Measurements from ENCODE around the gene MAP3K13.

DNA sequence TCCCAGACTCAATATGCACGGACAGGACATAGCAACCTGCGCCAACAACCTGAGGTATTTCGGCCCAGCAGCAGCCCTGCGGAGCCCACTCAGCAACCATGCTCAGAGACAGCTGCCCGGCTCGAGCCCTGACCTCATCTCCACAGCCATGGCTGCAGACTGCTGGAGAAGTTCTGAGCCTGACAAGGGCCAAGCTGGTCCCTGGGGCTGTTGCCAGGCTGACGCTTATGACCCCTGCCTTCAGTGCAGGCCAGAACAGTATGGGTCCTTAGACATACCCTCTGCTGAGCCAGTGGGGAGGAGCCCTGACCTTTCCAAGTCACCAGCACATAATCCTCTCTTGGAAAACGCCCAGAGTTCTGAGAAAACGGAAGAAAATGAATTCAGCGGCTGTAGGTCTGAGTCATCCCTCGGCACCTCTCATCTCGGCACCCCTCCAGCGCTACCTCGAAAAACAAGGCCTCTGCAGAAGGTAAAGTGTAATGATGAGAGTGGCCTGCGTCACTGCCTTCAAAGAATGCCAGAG lies 110.4 kb downstream of the MAP3K13 start:
- TF ChIP-seq POLR2AphosphoS5 (IDR thresholded peaks at IDR 0.05; ENCODE audit: borderline replicate concordance, low read depth, low read length) (no peak), EZH2 (IDR thresholded peaks at IDR 0.05) (no peak)
